IMR-90 (cell line): ENCODE data around the gene SNAPIN. TPM values are rescaled to one million over a fixed set of nuclear protein-coding genes. Genes with fewer than 3 reads are reported as not detected.

Source experiments
- ATAC-seq: fragments of 200-7000 bp; cut with Tn5 transposase; 2 replicates; pipeline ENCODE4 v1.9.1; 2020; ENCODE audit warnings: low read depth, mild to moderate bottlenecking, moderate library complexity
- BruUV-seq: library from RNA; stranded (reverse); fragments of 400-500 nt; replicated peaks from 2 replicates; lab custom pipeline; 2021; lab: Mats Ljungman, UMichigan
- CTCF ChIA-PET: fragments of 300-600 bp; formaldehyde crosslinking; extraction: SDS; loops from one replicate; lab custom pipeline; 2021; ENCODE audit warnings: antibody characterized with exemption; lab: Yijun Ruan, JAX
- POLR2A ChIA-PET: fragments of 300-600 bp; sonication (Branson Sonifier 250); formaldehyde crosslinking; loops from one replicate; lab custom pipeline; 2022; ENCODE audit warnings: antibody characterized with exemption; ENCODE audit not compliant: unreplicated experiment; lab: Charles Lee
- DNase-seq: peaks from one replicate; pipeline ENCODE4 v3.0.0; 2013
- H2AFZ ChIP-seq: replicated peaks from 2 replicates; pipeline ENCODE3; 2013; ENCODE audit warnings: low read length, mild to moderate bottlenecking; ENCODE audit not compliant: poor library complexity
- H2AK5ac ChIP-seq: 2 replicates; pipeline ENCODE4 v1.6.1; 2013; ENCODE audit warnings: low read depth, low read length, inconsistent platforms
- H2AK9ac ChIP-seq: replicated peaks from 2 replicates; pipeline ENCODE3; 2013; ENCODE audit warnings: mild to moderate bottlenecking, low read depth, low read length, moderate library complexity; ENCODE audit not compliant: poor library complexity
- H2BK120ac ChIP-seq: 2 replicates; pipeline ENCODE4 v1.6.1; 2013; ENCODE audit warnings: low read depth, low read length, inconsistent platforms
- H2BK15ac ChIP-seq: 3 replicates; pipeline ENCODE4 v1.6.1; 2013; ENCODE audit warnings: low read depth, low read length, inconsistent platforms
- H2BK20ac ChIP-seq: 2 replicates; pipeline ENCODE4 v1.6.1; 2013; ENCODE audit warnings: low read depth, mild to moderate bottlenecking, inconsistent platforms, low read length, moderate library complexity
- H2BK5ac ChIP-seq: 2 replicates; pipeline ENCODE4 v1.6.1; 2013; ENCODE audit warnings: mild to moderate bottlenecking, low read depth, low read length, inconsistent platforms; ENCODE audit not compliant: poor library complexity, severe bottlenecking
- H3K14ac ChIP-seq: replicated peaks from 2 replicates; pipeline ENCODE4 v1.6.1; 2013; ENCODE audit warnings: low read depth, low read length, inconsistent platforms
- H3K18ac ChIP-seq: 2 replicates; pipeline ENCODE4 v1.6.1; 2013; ENCODE audit warnings: low read depth, low read length, control low read depth
- H3K23ac ChIP-seq: 2 replicates; pipeline ENCODE4 v1.6.1; 2013; ENCODE audit warnings: low read depth, low read length, inconsistent platforms
- H3K27ac ChIP-seq: 2 replicates; pipeline ENCODE4 v1.5.1; 2013; ENCODE audit warnings: mild to moderate bottlenecking, control low read depth, low read length; ENCODE audit not compliant: insufficient read depth
- H3K27me3 ChIP-seq: 2 replicates; pipeline ENCODE4 v1.6.1; 2013; ENCODE audit warnings: low read length; ENCODE audit not compliant: control insufficient read depth, insufficient read depth
- H3K36me3 ChIP-seq: 2 replicates; pipeline ENCODE4 v1.6.1; 2013; ENCODE audit warnings: low read length, mixed read lengths; ENCODE audit not compliant: control insufficient read depth, insufficient read depth
- H3K4ac ChIP-seq: 2 replicates; pipeline ENCODE4 v1.6.1; 2013; ENCODE audit warnings: low read depth, low read length, inconsistent platforms
- H3K4me1 ChIP-seq: 2 replicates; pipeline ENCODE4 v1.6.1; 2013; ENCODE audit warnings: low read length, mixed read lengths; ENCODE audit not compliant: control insufficient read depth, insufficient read depth
- H3K4me2 ChIP-seq: 2 replicates; pipeline ENCODE4 v1.6.1; 2013; ENCODE audit warnings: low read depth, mild to moderate bottlenecking, control low read depth, low read length, moderate library complexity
- H3K4me3 ChIP-seq: 2 replicates; pipeline ENCODE4 v1.5.1; 2013; ENCODE audit warnings: low read depth, mild to moderate bottlenecking, control low read depth, low read length, moderate library complexity; ENCODE audit not compliant: insufficient read depth
- H3K56ac ChIP-seq: 2 replicates; pipeline ENCODE4 v1.6.1; 2013; ENCODE audit warnings: low read length, inconsistent platforms; ENCODE audit not compliant: insufficient read depth; ENCODE audit errors: extremely low read depth
- H3K79me1 ChIP-seq, 2 experiments: 2 replicates each; pipeline ENCODE4 v1.6.1; 2013; ENCODE audit warnings: low read length in 2 of 2, inconsistent platforms in 1 of 2, low read depth in 1 of 2
- H3K9ac ChIP-seq: 2 replicates; pipeline ENCODE4 v1.6.1; 2013; ENCODE audit warnings: low read depth, low read length, control low read depth
- H3K9me1 ChIP-seq: 2 replicates; pipeline ENCODE4 v1.6.1; 2013; ENCODE audit warnings: low read length, inconsistent platforms; ENCODE audit not compliant: insufficient read depth
- H3K9me3 ChIP-seq: 2 replicates; pipeline ENCODE4 v1.6.1; 2013; ENCODE audit warnings: low read length; ENCODE audit not compliant: control insufficient read depth, insufficient read depth
- H4K20me1 ChIP-seq: 2 replicates; pipeline ENCODE4 v1.6.1; 2013; ENCODE audit warnings: low read length, inconsistent platforms; ENCODE audit not compliant: insufficient read depth
- H4K5ac ChIP-seq: 2 replicates; pipeline ENCODE4 v1.6.1; 2013; ENCODE audit warnings: mild to moderate bottlenecking, low read depth, low read length, control low read depth
- H4K8ac ChIP-seq, 2 experiments: 2 replicates each; pipeline ENCODE4 v1.6.1; 2013; ENCODE audit warnings: low read depth in 2 of 2, low read length in 2 of 2, control low read depth in 1 of 2, inconsistent platforms in 1 of 2
- H4K91ac ChIP-seq: 2 replicates; pipeline ENCODE4 v1.6.1; 2013; ENCODE audit warnings: low read depth, low read length, inconsistent platforms; ENCODE audit not compliant: insufficient read depth
- BHLHE40 ChIP-seq: fragments of 150-350 bp; IDR thresholded peaks from 2 replicates; pipeline ENCODE4 v1.6.1; 2016; ENCODE audit warnings: mild to moderate bottlenecking, low read depth, low read length
- CHD1 ChIP-seq: IDR thresholded peaks from 2 replicates; pipeline ENCODE4 v1.6.1; 2012; ENCODE audit warnings: low read depth, low read length, improper control_type of control experiment
- FOS ChIP-seq: fragments of 150-350 bp; IDR thresholded peaks from 2 replicates; pipeline ENCODE4 v1.6.1; 2016; ENCODE audit warnings: low read depth, low read length
- MAFK ChIP-seq: IDR thresholded peaks from 2 replicates; pipeline ENCODE4 v1.6.1; 2012; ENCODE audit warnings: low read depth, low read length, improper control_type of control experiment
- MAZ ChIP-seq: IDR thresholded peaks from 2 replicates; pipeline ENCODE4 v1.6.1; 2012; ENCODE audit warnings: low read depth, mild to moderate bottlenecking, low read length, improper control_type of control experiment, moderate library complexity, borderline replicate concordance
- MXI1 ChIP-seq: IDR thresholded peaks from 2 replicates; pipeline ENCODE4 v1.6.1; 2012; ENCODE audit warnings: low read depth, mild to moderate bottlenecking, low read length, moderate library complexity, borderline replicate concordance
- NFE2L2 ChIP-seq: fragments of 150-350 bp; IDR thresholded peaks from 2 replicates; pipeline ENCODE4 v1.6.1; 2016; ENCODE audit warnings: low read depth, mild to moderate bottlenecking, low read length
- POLR2A ChIP-seq: IDR thresholded peaks from 2 replicates; pipeline ENCODE4 v1.6.1; 2012; ENCODE audit warnings: mild to moderate bottlenecking, low read depth, low read length
- RFX5 ChIP-seq: IDR thresholded peaks from 2 replicates; pipeline ENCODE4 v1.8.0; 2012; ENCODE audit warnings: low read depth, mild to moderate bottlenecking, low read length, moderate library complexity
- SMC3 ChIP-seq: fragments of 150-350 bp; IDR thresholded peaks from 2 replicates; pipeline ENCODE4 v1.6.1; 2016; ENCODE audit warnings: low read depth, mild to moderate bottlenecking, antibody characterized with exemption, low read length, moderate library complexity
- WGBS, 2 experiments: methylation state at CpG; one replicate each; pipeline versions ENCODE4 v1.1.5 to v1.1.7; 2013; ENCODE audit warnings: missing lambda C conversion rate in 2 of 2; ENCODE audit not compliant: insufficient read length in 1 of 2; ENCODE audit errors: extremely low coverage in 2 of 2; 5-methylcytosine and 5-hydroxymethylcytosine counted together
- dilution Hi-C: fragments of 300-500 bp; cut with HindIII; formaldehyde crosslinking; loops from one replicate; pipeline ENCODE4 v1.14.3; 2018; ENCODE audit warnings: low sequenced_read_pairs; ENCODE audit not compliant: unreplicated experiment
- in situ Hi-C: fragments of 300-500 bp; cut with MboI; formaldehyde crosslinking; loops from 3 replicates; pipeline ENCODE4 v1.14.3; 2019; ENCODE audit warnings: low sequenced_read_pairs, inconsistent platforms, mixed read lengths
- intact Hi-C: fragments of 100-400 bp; cut with micrococcal nuclease; formaldehyde crosslinking; loops from 2 replicates; pipeline ENCODE4 v1.10.0; 2022
- polyA plus RNA-seq, 3 experiments: library from polyadenylated mRNA; depleted of rRNA; stranded (reverse); fragments of >200 nt; gene quantifications; 2 replicates each; pipeline ENCODE4 v1.2.3, GENCODE V29; 2012; ENCODE audit warnings: low replicate concordance in 1 of 3
- total RNA-seq: library from RNA; depleted of rRNA; stranded (reverse); fragments of >200 nt; gene quantifications from 2 replicates; pipeline ENCODE4 v1.2.3, GENCODE V29; 2012
- TF ChIP-seq, protein P1 (sequence below): conservative IDR thresholded peaks from 2 replicates; pipeline ENCODE4 v1.5.1; 2012; ENCODE audit warnings: mild to moderate bottlenecking, low read depth, low read length, improper control_type of control experiment
- TF ChIP-seq, protein P2 (sequence below): fragments of 150-350 bp; IDR thresholded peaks from 2 replicates; pipeline ENCODE4 v1.6.1; 2017; ENCODE audit warnings: mild to moderate bottlenecking, antibody characterized with exemption, low read length, low read depth

Gene SNAPIN
- total and polyA plus RNA-seq, 2 of the 4 experiments (the other 2 are of a cell fraction) = 37.4 to 40.9 TPM

- DNase-seq (no peak), ATAC-seq (no peak)
- BruUV-seq = no TSS peak
- dilution Hi-C loops = no loop called here
- intact Hi-C loops = no loop called here
- Histone ChIP-seq H4K20me1 (peaks cover 13% of the 10 kb centered on the region; the same call in 1 of the 2 replicates), H3K27me3 (no peaks in the 10 kb centered on the region), H3K79me1 (peaks cover 15 to 26% of the 10 kb centered on the region in 2 experiments), H2BK15ac (no peak overlapping the region), H3K4me1 (peaks cover 16% of the 10 kb centered on the region), H2AFZ (peak overlapping the region; percentile 23), H4K5ac (no peak overlapping the region), H4K8ac (no peak overlapping the region), H3K9ac (no peak overlapping the region), H3K4me3 (no peak overlapping the region), H3K9me3 (no peaks in the 10 kb centered on the region), H3K14ac (no peak overlapping the region), H3K9me1 (peaks cover 21% of the 10 kb centered on the region), H2BK20ac (no peak overlapping the region), H3K23ac (no peak overlapping the region), H3K4me2 (no peak overlapping the region), H3K27ac (no peak overlapping the region), H3K18ac (no peak overlapping the region), H2BK120ac (no peak overlapping the region), H2BK5ac (no peak overlapping the region), H2AK5ac (no peak overlapping the region), H3K56ac (no peak overlapping the region), H4K91ac (no peak overlapping the region; the same call in 1 of the 2 replicates), H3K4ac (peak overlapping the region; percentile 28; the same call in 1 of the 2 replicates), H3K36me3 (0 out of 2 replicates have a peak, but pooled peaks cover 2% of the 10 kb centered on the region), H2AK9ac (peak overlapping the region; percentile 79)
- no peak for TF ChIP-seq POLR2A
- TF ChIP-seq BHLHE40 = no peak
- TF ChIP-seq NFE2L2 = no peak
- TF ChIP-seq SMC3 = no peak
- no peak for TF ChIP-seq MAZ
- TF ChIP-seq CHD1 = no peak
- TF ChIP-seq FOS = no peak
- no peak for TF ChIP-seq RFX5
- TF ChIP-seq, protein P1, sequence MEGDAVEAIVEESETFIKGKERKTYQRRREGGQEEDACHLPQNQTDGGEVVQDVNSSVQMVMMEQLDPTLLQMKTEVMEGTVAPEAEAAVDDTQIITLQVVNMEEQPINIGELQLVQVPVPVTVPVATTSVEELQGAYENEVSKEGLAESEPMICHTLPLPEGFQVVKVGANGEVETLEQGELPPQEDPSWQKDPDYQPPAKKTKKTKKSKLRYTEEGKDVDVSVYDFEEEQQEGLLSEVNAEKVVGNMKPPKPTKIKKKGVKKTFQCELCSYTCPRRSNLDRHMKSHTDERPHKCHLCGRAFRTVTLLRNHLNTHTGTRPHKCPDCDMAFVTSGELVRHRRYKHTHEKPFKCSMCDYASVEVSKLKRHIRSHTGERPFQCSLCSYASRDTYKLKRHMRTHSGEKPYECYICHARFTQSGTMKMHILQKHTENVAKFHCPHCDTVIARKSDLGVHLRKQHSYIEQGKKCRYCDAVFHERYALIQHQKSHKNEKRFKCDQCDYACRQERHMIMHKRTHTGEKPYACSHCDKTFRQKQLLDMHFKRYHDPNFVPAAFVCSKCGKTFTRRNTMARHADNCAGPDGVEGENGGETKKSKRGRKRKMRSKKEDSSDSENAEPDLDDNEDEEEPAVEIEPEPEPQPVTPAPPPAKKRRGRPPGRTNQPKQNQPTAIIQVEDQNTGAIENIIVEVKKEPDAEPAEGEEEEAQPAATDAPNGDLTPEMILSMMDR = no peak
- TF ChIP-seq, protein P2, sequence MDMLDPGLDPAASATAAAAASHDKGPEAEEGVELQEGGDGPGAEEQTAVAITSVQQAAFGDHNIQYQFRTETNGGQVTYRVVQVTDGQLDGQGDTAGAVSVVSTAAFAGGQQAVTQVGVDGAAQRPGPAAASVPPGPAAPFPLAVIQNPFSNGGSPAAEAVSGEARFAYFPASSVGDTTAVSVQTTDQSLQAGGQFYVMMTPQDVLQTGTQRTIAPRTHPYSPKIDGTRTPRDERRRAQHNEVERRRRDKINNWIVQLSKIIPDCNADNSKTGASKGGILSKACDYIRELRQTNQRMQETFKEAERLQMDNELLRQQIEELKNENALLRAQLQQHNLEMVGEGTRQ = no peak
- TF ChIP-seq MAFK = no peak
- TF ChIP-seq MXI1 = no peak
- ChIA-PET CTCF (interaction anchor here (1.2 kb wide), 1 partner anchor 58 kb away, joined by 3 read pairs; no protein-coding TSS in a partner anchor), POLR2A (no interaction called here)
- no CpG with 5 or more reads among the region's 7 CpGs for WGBS, 2 experiments
- in situ Hi-C loops = no loop called here
These were observed 28.1 kb upstream of the SNAPIN start for GRCh38 chr1:153630384-153630783.
